HepG2 (cell line): ENCODE results near the gene ASB3. TPM values are rescaled to one million over a fixed set of nuclear protein-coding genes. Genes with fewer than 3 reads are reported as not detected.

Experiments used
- EP300 ChIP-seq, 3 experiments: sonication (generic) in 1 of 3; formaldehyde crosslinking in 1 of 3; IDR thresholded peaks; 2 replicates each; pipeline versions ENCODE4 v1.5.1 to v1.6.1; 2011 to 2020; ENCODE audit warnings: low read depth in 2 of 3, low read length in 2 of 3, borderline replicate concordance in 1 of 3, improper control_type of control experiment in 1 of 3, mild to moderate bottlenecking in 1 of 3, missing genetic modification reagents in 1 of 3, moderate library complexity in 1 of 3
- FOSL1 ChIP-seq: sonication (generic); formaldehyde crosslinking; IDR thresholded peaks from 2 replicates; pipeline ENCODE4 v1.9.0; 2021; ENCODE audit warnings: missing genetic modification reagents, borderline replicate concordance
- HNF1A ChIP-seq, 2 experiments: sonication (generic) in 1 of 2; formaldehyde crosslinking in 1 of 2; IDR thresholded peaks; 2 replicates each; pipeline versions ENCODE4 v1.4.0 to v1.6.1; 2016 to 2020; ENCODE audit warnings: borderline replicate concordance in 1 of 2, low read depth in 1 of 2, mild to moderate bottlenecking in 1 of 2, missing genetic modification reagents in 1 of 2
- MAFG ChIP-seq: sonication (generic); formaldehyde crosslinking; IDR thresholded peaks from 2 replicates; pipeline ENCODE4 v1.5.1; 2020; ENCODE audit warnings: mild to moderate bottlenecking, missing genetic modification reagents
- NR1H2 ChIP-seq: sonication (generic); formaldehyde crosslinking; IDR thresholded peaks from 2 replicates; pipeline ENCODE4 v1.8.1; 2022; ENCODE audit warnings: low read depth, missing genetic modification reagents, borderline replicate concordance
- POLR2AphosphoS2 ChIP-seq: IDR thresholded peaks from 2 replicates; pipeline ENCODE4 v1.6.1; 2011; ENCODE audit warnings: low read depth, low read length, improper control_type of control experiment
- PPARG ChIP-seq: conservative IDR thresholded peaks from 2 replicates; pipeline ENCODE4 v1.6.1; 2016; ENCODE audit warnings: missing biosample characterization, missing genetic modification reagents
- RAD51 ChIP-seq: fragments of 450-650 bp; IDR thresholded peaks from 2 replicates; pipeline ENCODE4 v1.6.1; 2016; ENCODE audit warnings: borderline replicate concordance
- SMAD1 ChIP-seq: sonication (generic); formaldehyde crosslinking; IDR thresholded peaks from 2 replicates; pipeline ENCODE4 v1.4.0; 2020; ENCODE audit warnings: missing genetic modification reagents, low read depth, mild to moderate bottlenecking, borderline replicate concordance
- ZNF264 ChIP-seq: sonication (generic); formaldehyde crosslinking; IDR thresholded peaks from 2 replicates; pipeline ENCODE4 v1.4.0; 2020; ENCODE audit warnings: missing genetic modification reagents
- ZNF674 ChIP-seq: sonication (generic); formaldehyde crosslinking; IDR thresholded peaks from 2 replicates; pipeline ENCODE4 v1.5.0; 2020; ENCODE audit warnings: low read depth, mild to moderate bottlenecking, missing genetic modification reagents
- ZNF780A ChIP-seq: sonication (generic); formaldehyde crosslinking; IDR thresholded peaks from 2 replicates; pipeline ENCODE4 v1.8.0; 2022; ENCODE audit warnings: mild to moderate bottlenecking, missing genetic modification reagents, moderate library complexity
- polyA plus RNA-seq, 8 experiments: library from polyadenylated mRNA; depleted of rRNA in 3 of 8; stranded (reverse) in 7 of 8; unstranded in 1 of 8; fragments of >200 nt; fragmentation: Illumina TruSeq in 4 of 8; extraction: Trizol in 4 of 8; gene quantifications; 2 replicates each; pipeline versions ENCODE4 v1.2.1 to v1.2.3, GENCODE V29; 2011 to 2016; ENCODE audit warnings: low read depth in 4 of 8, missing spikeins in 1 of 8, mixed read lengths in 1 of 8; ENCODE audit not compliant: insufficient read depth in 1 of 8
- total RNA-seq, 5 experiments: library from RNA; depleted of rRNA; stranded (reverse); fragments of >200 nt; fragmentation: Illumina TruSeq; extraction: Trizol; gene quantifications; 2 replicates each; pipeline ENCODE4 v1.2.3, GENCODE V29; 2016; ENCODE audit warnings: low read depth in 1 of 5
- TF ChIP-seq, protein P1 (sequence below), 2 experiments: sonication (generic) in 1 of 2; formaldehyde crosslinking in 1 of 2; IDR thresholded peaks; 2 replicates each; pipeline versions ENCODE4 v1.6.1 to v1.9.0; 2014 to 2022; ENCODE audit warnings: antibody characterized with exemption in 1 of 2, borderline replicate concordance in 1 of 2, inconsistent platforms in 1 of 2, low read depth in 1 of 2, missing genetic modification reagents in 1 of 2
- TF ChIP-seq, protein P2 (sequence below): sonication (generic); formaldehyde crosslinking; IDR thresholded peaks from 2 replicates; pipeline ENCODE4 v1.8.1; 2023; ENCODE audit warnings: mild to moderate bottlenecking, missing genetic modification reagents

ASB3 gene
- total and polyA plus RNA-seq, 2 of the 13 experiments (the other 11 are each of a cell fraction or from before 2014, with no cell fraction given): 40.1 to 41.8 TPM

DNA sequence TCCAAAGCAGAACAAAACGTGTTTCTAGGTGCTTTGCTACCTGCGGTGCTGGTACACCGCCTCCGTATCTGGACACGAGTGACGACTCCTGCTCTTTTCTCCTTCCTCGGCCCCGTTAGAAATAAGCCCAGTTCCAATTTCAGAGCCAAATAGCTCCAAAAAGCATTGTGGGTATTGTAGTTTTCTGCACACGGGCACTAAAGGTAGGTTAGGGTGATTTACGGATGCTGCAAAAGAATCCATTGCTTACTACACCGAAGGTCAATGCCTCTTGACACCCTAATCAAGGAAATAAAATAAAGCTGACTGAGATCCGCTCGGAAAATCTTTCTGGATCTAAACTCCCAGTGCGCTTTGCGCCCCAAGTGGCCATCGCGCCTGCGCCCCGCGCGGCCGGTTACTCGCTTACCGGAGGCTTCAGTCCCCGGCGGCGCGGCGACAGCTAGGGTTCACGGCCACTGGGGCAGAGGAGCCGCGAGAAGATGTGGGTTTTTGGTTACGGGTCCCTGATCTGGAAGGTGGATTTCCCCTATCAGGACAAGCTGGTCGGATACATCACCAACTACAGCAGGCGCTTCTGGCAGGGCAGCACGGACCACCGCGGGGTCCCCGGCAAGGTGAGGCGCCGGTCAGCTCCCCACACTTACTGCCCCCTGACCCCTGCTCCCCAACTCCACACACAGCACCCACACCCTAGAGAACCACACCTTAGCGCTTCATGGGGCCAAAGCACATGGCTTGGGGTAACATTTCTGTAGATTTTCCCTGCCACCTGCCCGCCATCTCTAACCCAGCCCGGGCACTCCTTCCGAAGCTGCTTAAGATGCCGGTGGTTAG is 19.1 kb downstream of the ASB3 start, which contains the start of gene CHAC2 (continued):
- TF ChIP-seq, protein P1, sequence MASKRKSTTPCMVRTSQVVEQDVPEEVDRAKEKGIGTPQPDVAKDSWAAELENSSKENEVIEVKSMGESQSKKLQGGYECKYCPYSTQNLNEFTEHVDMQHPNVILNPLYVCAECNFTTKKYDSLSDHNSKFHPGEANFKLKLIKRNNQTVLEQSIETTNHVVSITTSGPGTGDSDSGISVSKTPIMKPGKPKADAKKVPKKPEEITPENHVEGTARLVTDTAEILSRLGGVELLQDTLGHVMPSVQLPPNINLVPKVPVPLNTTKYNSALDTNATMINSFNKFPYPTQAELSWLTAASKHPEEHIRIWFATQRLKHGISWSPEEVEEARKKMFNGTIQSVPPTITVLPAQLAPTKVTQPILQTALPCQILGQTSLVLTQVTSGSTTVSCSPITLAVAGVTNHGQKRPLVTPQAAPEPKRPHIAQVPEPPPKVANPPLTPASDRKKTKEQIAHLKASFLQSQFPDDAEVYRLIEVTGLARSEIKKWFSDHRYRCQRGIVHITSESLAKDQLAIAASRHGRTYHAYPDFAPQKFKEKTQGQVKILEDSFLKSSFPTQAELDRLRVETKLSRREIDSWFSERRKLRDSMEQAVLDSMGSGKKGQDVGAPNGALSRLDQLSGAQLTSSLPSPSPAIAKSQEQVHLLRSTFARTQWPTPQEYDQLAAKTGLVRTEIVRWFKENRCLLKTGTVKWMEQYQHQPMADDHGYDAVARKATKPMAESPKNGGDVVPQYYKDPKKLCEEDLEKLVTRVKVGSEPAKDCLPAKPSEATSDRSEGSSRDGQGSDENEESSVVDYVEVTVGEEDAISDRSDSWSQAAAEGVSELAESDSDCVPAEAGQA (IDR thresholded peaks at IDR 0.05; ENCODE audit: low read depth): peak; percentile 16; the same call in 1 of the 2 replicates
- TF ChIP-seq, protein P1 (CRISPR knock-in tag; IDR thresholded peaks at IDR 0.05; ENCODE audit: borderline replicate concordance): no peak
- 0 out of 2 replicates have a peak, but pooled peaks have one; percentile 60 for TF ChIP-seq PPARG (CRISPR knock-in tag)
- no peak for TF ChIP-seq RAD51
- TF ChIP-seq SMAD1 (CRISPR knock-in tag): no peak; the same call in 1 of the 2 replicates
- no peak for TF ChIP-seq MAFG (CRISPR knock-in tag)
- TF ChIP-seq EP300 (IDR thresholded peaks at IDR 0.05; ENCODE audit: low read depth in 2 of 2, low read length in 2 of 2): no peak
- TF ChIP-seq EP300 (CRISPR knock-in tag; IDR thresholded peaks at IDR 0.05; ENCODE audit: borderline replicate concordance): no peak
- TF ChIP-seq FOSL1 (CRISPR knock-in tag): no peak
- no peak for TF ChIP-seq HNF1A (IDR thresholded peaks at IDR 0.05; ENCODE audit: low read depth)
- peak; percentile 42; the same call in 1 of the 2 replicates for TF ChIP-seq HNF1A (CRISPR knock-in tag; IDR thresholded peaks at IDR 0.05; ENCODE audit: borderline replicate concordance)
- TF ChIP-seq, protein P2, sequence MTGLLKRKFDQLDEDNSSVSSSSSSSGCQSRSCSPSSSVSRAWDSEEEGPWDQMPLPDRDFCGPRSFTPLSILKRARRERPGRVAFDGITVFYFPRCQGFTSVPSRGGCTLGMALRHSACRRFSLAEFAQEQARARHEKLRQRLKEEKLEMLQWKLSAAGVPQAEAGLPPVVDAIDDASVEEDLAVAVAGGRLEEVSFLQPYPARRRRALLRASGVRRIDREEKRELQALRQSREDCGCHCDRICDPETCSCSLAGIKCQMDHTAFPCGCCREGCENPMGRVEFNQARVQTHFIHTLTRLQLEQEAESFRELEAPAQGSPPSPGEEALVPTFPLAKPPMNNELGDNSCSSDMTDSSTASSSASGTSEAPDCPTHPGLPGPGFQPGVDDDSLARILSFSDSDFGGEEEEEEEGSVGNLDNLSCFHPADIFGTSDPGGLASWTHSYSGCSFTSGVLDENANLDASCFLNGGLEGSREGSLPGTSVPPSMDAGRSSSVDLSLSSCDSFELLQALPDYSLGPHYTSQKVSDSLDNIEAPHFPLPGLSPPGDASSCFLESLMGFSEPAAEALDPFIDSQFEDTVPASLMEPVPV: 0 out of 2 replicates have a peak, but pooled peaks have one; percentile 1
- TF ChIP-seq POLR2AphosphoS2: peak; percentile 53; the same call in 1 of the 2 replicates
- TF ChIP-seq ZNF780A (CRISPR knock-in tag): no peak
- no peak for TF ChIP-seq ZNF674
- TF ChIP-seq NR1H2 (CRISPR knock-in tag): no peak; the same call in 1 of the 2 replicates
- TF ChIP-seq ZNF264 (CRISPR knock-in tag): no peak
